GM11168 (cell line): ENCODE results near the gene KRTAP4-8.
"Not testable (repeated sequence)": the region's sequence is repeated elsewhere in the genome, so short reads cannot be mapped to it uniquely, and the experiment has no call there.

Experiments used
- in situ Hi-C: fragments of 300-500 bp; cut with MboI; formaldehyde crosslinking; loops from one replicate; pipeline ENCODE4 v1.12.0; 2022; ENCODE audit warnings: low sequenced_read_pairs; ENCODE audit not compliant: unreplicated experiment

Gene KRTAP4-8

DNA sequence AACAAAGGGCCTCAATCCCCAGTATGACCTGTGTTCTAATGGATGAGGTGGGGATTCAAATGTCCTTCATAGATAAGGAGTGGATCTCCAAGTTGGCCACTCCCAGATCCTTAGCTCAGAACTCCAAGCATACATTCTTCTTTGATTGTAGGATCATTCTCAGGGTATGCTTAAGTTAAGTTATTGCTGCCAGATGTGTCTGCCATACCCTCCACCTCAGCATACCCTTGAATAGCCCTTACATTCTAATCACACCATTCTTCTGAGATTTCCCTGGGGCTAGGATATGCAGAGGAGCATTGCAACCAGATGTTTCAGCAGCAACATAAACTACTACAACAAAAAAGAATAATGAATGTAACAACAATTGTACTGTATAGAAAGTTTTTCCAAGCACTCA, 30.7 kb downstream of the KRTAP4-8 start:
- in situ Hi-C loops = no loop called here

DNA sequence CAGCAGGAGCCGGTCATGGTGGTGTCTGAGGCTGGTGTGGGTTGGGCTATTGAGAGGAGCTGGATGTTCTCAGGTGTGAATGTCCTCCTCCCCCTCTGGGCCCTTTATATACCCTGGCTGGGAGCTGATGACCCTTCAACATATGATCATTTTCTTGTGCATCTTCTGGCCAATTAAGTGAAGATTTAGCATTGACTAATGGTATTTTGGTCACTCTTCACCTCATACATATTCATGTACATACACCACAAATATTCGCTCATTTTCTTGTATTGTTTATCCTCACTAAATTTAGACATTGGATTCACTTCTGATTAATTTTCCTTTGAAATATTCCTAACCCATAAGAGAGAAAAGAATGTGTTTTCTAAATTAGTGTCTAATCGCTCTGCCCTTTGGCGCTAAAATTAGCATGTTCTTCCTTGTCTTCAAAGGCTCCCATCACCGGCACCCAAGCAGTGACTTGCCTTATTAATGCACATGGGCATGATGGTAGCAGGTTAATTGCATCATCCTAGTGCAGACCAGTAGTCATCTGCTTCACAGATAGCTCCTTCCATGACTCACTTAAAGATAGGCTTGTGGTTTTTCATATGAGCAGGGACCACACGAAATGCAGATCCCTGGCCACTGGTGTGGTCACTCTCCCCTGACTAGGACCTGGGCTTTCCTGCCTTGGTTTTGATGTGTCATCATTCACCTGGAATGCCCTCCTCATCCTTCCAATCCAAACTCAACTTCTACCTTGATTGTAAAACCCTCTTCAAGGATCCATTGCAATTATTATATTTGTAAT, 31.9 kb downstream of the KRTAP4-8 start, which contains the start of gene KRTAP2-4:
Gene KRTAP2-4 (minus strand): TSS at position 51 of the 796 bp plus-strand sequence. CDS start 34 bp downstream, at position 17.
- in situ Hi-C loops = no loop called here

GRCh38 chr17:41065016-41065689, 32.8 kb downstream of the KRTAP4-8 start:
- in situ Hi-C loops = not testable (repeated sequence)

- in situ Hi-C loops = no loop called here
These were observed 33.6 kb downstream of the KRTAP4-8 start for GRCh38 chr17:41064301-41064700.

GRCh38 chr17:41063449-41063848, 34.5 kb downstream of the KRTAP4-8 start:
- in situ Hi-C loops = no loop called here

DNA sequence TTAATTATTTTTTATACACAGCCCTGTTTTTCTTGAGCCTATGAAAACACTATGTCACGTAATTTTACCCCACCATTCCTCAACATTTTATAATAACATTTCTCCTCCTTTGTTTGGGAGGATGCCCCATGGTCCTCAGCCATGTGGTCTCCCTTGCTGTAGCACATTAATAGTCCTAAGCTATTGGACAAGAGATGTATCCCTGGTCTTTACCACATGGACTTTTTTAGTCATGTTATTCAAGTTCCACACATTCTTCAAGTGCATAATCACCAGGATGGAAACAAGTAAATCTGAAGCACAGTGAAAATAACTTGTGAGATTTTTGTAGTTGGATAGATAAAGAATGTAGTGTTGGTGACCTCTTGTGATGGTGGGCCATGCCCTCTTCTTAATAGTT, 36.0 kb downstream of the KRTAP4-8 start:
- in situ Hi-C loops = no loop called here

GRCh38 chr17:41060052-41060604, 37.8 kb downstream of the KRTAP4-8 start, which contains the start of gene KRTAP2-3:
TSS of gene KRTAP2-3 (minus strand) at chr17:41060114. CDS start at chr17:41060050, 64 bp downstream.
- in situ Hi-C loops = no loop called here

- in situ Hi-C loops = not testable (repeated sequence)
These were observed 38.5 kb downstream of the KRTAP4-8 start for GRCh38 chr17:41059276-41060051.

DNA sequence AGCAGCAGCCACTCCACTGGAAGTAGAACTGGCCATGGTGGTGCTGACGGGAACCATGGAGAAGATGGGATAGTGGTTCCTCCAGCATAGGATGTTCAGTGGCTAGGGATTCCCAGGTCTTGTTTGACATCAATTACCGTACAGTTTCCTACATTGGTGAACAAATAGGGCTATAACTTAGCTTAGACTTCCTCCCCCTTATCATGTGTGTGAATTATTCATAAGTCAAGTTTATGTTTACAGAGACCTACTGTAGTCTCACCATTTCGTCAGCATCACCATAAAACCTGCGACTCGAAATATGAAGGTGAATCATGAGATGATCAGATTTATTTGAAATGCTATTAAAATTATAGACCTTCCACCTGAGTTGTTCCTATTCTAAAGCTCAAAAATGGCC, 39.2 kb downstream of the KRTAP4-8 start:
- in situ Hi-C loops = no loop called here

DNA sequence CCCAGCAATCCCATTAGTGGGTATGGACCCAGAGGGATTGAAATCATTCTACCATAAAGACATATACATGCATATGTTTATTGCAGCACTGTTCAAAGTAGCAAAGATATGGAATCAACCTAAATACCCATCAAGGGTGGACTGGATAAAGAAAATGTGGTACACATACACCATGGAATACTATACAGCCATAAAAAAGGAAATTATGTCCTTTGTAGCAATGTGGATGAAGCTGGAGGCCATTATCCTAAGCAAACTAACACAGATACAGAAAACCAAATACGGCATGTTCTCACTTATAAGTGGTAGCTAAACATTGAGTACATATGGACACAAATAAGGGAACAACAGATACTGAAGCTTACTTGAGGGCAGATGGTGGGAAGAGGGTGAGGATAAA, 40.4 kb downstream of the KRTAP4-8 start:
- in situ Hi-C loops = no loop called here

DNA sequence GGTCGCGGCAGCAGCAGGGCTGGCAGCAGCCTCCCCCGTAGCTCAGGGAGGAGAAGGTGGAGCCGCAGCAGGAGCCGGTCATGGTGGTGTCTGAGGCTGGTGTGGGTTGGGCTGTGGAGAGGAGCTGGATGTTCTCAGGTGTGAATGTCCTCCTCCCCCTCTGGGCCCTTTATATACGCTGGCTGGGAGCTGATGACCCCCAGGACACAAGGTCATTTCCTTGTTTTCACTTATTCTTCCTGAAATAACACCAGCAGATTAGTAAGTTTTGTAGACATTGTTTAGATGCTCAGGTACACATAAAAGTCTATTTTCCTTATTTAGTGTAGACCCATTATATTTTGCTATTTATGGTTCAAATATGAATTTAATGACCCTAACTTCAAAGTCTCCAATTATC, 42.8 kb downstream of the KRTAP4-8 start, which contains the start of gene KRTAP2-2:
Gene KRTAP2-2 (minus strand): TSS at position 101 of the 400 bp plus-strand sequence. CDS start 19 bp downstream, at position 82.
- in situ Hi-C loops = not testable (repeated sequence)

DNA sequence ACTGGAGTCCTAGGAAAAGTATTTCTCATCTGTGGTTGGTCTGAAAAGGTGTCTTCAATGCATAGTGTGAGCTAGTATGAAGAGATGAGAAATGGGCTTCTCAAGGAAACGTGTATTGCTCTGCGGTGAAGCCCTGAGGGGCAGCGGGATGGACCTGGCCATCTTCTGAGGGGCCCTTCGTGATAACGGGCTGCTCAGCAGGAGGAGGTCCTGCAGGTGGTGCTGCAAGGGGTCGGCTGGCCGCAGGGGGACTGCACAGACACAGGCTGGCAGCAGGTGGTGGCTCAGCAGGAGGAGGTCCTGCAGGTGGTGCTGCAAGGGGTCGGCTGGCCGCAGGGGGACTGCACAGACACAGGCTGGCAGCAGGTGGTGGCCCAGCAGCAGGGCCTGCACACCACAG, 43.4 kb downstream of the KRTAP4-8 start:
- in situ Hi-C loops = not testable (repeated sequence)

DNA sequence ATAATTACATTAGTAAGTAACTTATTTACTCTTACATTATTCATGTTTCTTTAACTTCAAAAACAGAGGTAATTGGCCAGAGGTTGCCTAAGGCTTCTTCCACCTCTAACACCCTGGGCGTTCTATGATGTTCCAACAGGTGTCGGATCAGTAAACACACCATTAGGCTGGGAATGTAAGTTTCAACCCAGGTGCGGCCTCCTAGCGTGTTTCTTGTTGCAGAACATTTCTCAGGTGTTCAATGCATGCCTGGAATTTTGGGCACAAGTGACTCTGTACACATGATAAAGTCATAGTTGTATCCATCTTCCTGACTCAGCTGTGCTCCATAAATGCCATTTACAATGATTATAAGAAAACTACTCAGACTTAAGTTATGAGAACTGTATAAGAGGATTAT, 43.9 kb downstream of the KRTAP4-8 start:
- in situ Hi-C loops = no loop called here

DNA sequence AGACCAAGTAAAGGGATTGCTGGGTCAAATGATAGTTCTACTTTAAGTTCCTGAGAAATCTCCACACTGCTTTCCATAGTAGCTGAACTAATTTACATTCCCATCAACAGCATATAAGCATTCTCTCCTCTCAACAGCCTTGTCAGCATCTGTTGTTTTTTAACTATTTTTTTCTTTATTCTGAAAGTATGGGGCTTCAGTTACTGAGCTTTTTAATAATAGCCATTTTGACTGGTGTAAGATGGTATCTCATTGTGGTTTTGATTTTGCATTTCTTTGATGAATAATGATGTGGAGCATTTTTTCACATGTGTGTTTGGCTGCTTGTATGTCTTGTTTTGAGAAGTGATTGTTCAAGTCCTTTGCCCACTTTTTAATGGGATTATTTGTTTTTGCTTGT, 45.4 kb downstream of the KRTAP4-8 start:
- in situ Hi-C loops = no loop called here

DNA sequence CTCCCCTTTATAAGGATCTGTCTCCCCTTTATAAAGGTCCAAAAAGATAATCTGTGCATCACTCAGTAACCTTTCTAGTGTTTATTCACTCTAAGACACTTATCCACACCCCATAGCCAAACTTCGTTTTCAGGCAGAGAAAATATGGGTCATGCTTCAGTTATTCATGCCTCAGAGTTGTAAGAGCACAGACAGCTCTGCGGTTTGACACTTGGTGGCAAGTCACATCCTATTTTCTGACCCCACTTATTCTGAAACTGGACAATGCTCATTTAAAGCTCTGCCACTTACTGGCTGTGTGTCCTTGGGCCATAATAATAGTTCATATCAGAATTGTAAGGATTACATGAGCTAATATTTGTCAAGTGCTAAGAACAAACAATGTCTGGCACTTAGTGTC, 48.8 kb downstream of the KRTAP4-8 start:
- in situ Hi-C loops = no loop called here

DNA sequence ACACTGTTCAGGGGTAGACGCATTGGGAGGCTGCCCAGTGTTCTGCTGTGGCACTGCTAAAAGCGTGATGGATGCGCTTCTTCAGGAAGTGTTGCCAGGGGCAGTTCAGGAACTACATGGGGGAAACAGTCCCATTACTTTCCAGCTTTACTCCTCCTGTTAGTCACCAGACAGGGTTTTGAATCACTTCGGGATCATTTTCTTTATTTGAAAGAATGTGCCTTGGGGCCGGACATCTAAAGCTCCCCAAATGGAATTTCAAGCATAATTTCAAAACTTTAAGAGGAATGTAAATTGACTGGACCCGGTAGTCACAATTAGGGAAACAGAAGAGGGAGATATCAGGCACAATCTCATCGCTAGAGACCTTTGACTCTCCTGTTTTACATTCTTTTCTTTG, 49.5 kb downstream of the KRTAP4-8 start:
- in situ Hi-C loops = no loop called here
